ENCODE data around the gene MEGF10. TPM values are rescaled to one million over a fixed set of nuclear protein-coding genes. Genes with fewer than 3 reads are reported as not detected.

The MEGF10 gene
- total and polyA plus RNA-seq, 7 donors: under 0.01 to 3.6 (median 1.7) TPM; not detected in 1

- no peaks in the 10 kb centered on the region for H3K27me3 ChIP-seq
- H3K9me3 ChIP-seq: no peaks in the 10 kb centered on the region
- no peak overlapping the region for H3K4me3 ChIP-seq
- DNase-seq: no peak
- no peak overlapping the region for H3K27ac ChIP-seq
- intact Hi-C loops (cut with DNase I): no loop called here
- H3K4me1 ChIP-seq: peaks cover 0 to 6% (median 0%) of the 10 kb centered on the region in 4 donors
- H3K36me3 ChIP-seq: no peaks in the 10 kb centered on the region
- 81 to 96% methylated on average over 3 of the region's 3 CpGs for WGBS, 2 donors
- TF ChIP-seq POLR2AphosphoS5 (IDR thresholded peaks at IDR 0.05) (no peak), EP300 (IDR thresholded peaks at IDR 0.05) (no peak), CTCF (IDR thresholded peaks at IDR 0.05) (no peak), POLR2A (IDR thresholded peaks at IDR 0.05) (no peak)
Measured at GRCh38 chr5:127308945-127309344, 18.3 kb downstream of the MEGF10 start.

DNA sequence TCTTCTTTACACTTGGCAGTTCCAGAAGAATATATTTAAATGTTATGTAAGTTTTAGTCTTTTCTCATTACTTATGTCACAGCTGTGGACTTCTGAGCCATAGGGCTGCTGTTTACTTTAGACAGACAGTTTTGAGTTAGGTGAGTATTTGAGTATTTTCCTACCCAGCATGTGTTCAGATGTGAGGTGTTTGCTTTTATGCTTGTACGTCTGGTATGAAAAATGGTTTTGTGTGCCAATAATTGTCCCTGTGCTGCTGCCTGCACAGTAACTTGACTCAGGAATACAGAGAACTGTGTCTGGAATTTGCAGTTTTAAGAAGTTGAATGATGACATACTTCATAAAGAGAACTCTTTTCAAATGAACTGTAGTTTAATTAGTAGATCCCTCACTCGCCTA, 20.8 kb downstream of the MEGF10 start:
- no peak overlapping the region for H3K4me3 ChIP-seq
- H3K27ac ChIP-seq: no peak overlapping the region
- peaks cover 0 to 6% (median 0%) of the 10 kb centered on the region in 4 donors for H3K4me1 ChIP-seq
- intact Hi-C loops (cut with DNase I): loop anchor here (10.0 kb wide), 1 partner anchor 637 kb away; no protein-coding TSS in a partner anchor
- no peaks in the 10 kb centered on the region for H3K9me3 ChIP-seq
- TF ChIP-seq POLR2AphosphoS5 (IDR thresholded peaks at IDR 0.05) (no peak), CTCF (IDR thresholded peaks at IDR 0.05) (no peak), POLR2A (IDR thresholded peaks at IDR 0.05) (no peak), EP300 (IDR thresholded peaks at IDR 0.05) (no peak)
- WGBS, 2 donors: 71 to 79% methylated on average over 2 of the region's 2 CpGs
- DNase-seq: no peak
- no peaks in the 10 kb centered on the region for H3K36me3 ChIP-seq
- no peaks in the 10 kb centered on the region for H3K27me3 ChIP-seq

DNA sequence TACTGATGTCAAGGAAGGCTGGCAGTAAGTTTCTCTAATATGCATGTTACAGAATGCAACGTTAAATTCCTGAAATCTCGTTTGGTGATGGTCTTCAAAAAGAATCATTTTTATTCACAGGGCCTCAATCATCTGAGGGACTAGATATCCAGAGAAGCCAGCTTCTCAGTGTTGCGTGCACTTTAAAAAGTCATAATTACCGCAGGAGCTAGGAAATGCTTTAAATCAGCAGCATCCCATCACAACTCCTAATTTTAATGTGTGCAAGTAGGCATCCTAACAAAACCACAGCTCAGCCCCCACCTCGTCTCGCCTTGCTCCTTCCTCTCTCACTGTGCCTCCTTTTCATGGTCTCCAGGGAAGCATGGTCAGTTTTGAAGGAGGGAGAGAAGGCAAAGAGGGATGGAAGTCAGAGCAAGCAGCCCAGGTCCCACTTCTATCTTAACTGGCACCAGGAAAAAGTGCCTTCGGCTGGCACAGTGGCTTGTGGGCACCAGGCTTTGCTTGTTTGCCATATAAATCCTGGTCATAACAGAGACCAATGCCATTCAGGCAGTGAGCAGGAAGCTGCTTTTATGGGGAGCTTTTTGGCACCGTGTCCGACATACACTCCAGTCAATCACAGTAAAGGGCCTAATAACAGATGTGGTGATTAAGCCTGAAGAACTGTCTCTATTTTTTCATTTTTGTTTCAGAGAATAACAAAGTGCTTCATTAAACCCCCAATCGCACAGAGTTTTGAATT, 21.4 kb downstream of the MEGF10 start:
- H3K27me3 ChIP-seq: no peaks in the 10 kb centered on the region
- no peaks in the 10 kb centered on the region for H3K9me3 ChIP-seq
- intact Hi-C loops (cut with DNase I): loop anchor here (10.0 kb wide), 1 partner anchor 637 kb away; no protein-coding TSS in a partner anchor
- WGBS, 2 donors: 49 to 79% methylated on average over 10 of the region's 10 CpGs
- H3K36me3 ChIP-seq: no peaks in the 10 kb centered on the region
- H3K27ac ChIP-seq: no peak overlapping the region
- no peak overlapping the region for H3K4me3 ChIP-seq
- peaks cover 0 to 6% (median 0%) of the 10 kb centered on the region in 4 donors for H3K4me1 ChIP-seq
- TF ChIP-seq POLR2A (IDR thresholded peaks at IDR 0.05) (no peak), CTCF (IDR thresholded peaks at IDR 0.05) (no peak), POLR2AphosphoS5 (IDR thresholded peaks at IDR 0.05) (no peak), EP300 (IDR thresholded peaks at IDR 0.05) (no peak)
- no peak for DNase-seq

DNA sequence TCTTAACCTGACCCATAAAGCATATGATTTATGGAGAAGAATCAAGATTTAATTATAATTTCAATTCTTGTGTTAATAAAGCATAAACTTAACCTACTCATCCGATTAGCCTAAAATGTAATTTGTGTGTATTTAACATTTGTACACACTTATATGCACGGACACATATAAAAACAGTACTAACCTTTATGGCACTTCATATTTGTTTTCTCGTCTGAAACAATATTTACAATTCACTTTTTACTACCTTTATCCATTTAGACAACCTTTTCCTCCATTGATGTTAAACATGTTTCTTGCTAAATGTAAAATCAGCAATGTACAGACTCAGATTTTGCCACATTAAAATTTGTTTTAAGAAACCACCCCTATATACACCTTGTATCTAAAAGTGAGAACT, 22.8 kb downstream of the MEGF10 start:
- TF ChIP-seq POLR2AphosphoS5 (IDR thresholded peaks at IDR 0.05): no peak
- no peak for TF ChIP-seq CTCF (IDR thresholded peaks at IDR 0.05)
- TF ChIP-seq POLR2A (IDR thresholded peaks at IDR 0.05): no peak
- TF ChIP-seq EP300 (IDR thresholded peaks at IDR 0.05): no peak
- DNase-seq: no peak
- Histone ChIP-seq H3K4me1 (peaks cover 0 to 6% (median 0%) of the 10 kb centered on the region in 4 donors), H3K27me3 (no peaks in the 10 kb centered on the region), H3K4me3 (no peak overlapping the region), H3K9me3 (no peaks in the 10 kb centered on the region), H3K27ac (no peak overlapping the region), H3K36me3 (no peaks in the 10 kb centered on the region)
- intact Hi-C loops (cut with DNase I): loop anchor here (10.0 kb wide), 1 partner anchor 639 kb away; no protein-coding TSS in a partner anchor
- 16 to 65% methylated on average over 3 of the region's 3 CpGs for WGBS, 2 donors

Measured in sigmoid colon (tissue), 7 donors.